ENCODE results near the gene DLG2. TPM values are rescaled to one million over a fixed set of nuclear protein-coding genes. Genes with fewer than 3 reads are reported as not detected.

Gene DLG2
- total RNA-seq, 1 donor from 2014 or later = 2.1 TPM

GRCh38 chr11:83945976-83946375, 1681.2 kb downstream of the DLG2 start:
- Mint-ChIP-seq H3K4me1 (no peaks in the 10 kb centered on the region), H3K27me3 (ENCODE audit: low read depth) (no peaks in the 10 kb centered on the region), H3K4me3 (no peak overlapping the region), H3K36me3 (ENCODE audit: low read depth) (no peaks in the 10 kb centered on the region), H3K9me3 (no peaks in the 10 kb centered on the region), H3K27ac (ENCODE audit: unreplicated experiment) (no peak overlapping the region)
- no peak for DNase-seq (ENCODE audit: low read depth, low spot score)
- no peak for TF ChIP-seq CTCF (conservative IDR thresholded peaks at IDR 0.05)

- H3K9me3 Mint-ChIP-seq = no peaks in the 10 kb centered on the region
- H3K27ac Mint-ChIP-seq (ENCODE audit: unreplicated experiment) = no peak overlapping the region
- H3K36me3 Mint-ChIP-seq (ENCODE audit: low read depth) = no peaks in the 10 kb centered on the region
- no peak for TF ChIP-seq CTCF (conservative IDR thresholded peaks at IDR 0.05)
- no peaks in the 10 kb centered on the region for H3K27me3 Mint-ChIP-seq (ENCODE audit: low read depth)
- H3K4me3 Mint-ChIP-seq = no peak overlapping the region
- H3K4me1 Mint-ChIP-seq = no peaks in the 10 kb centered on the region
- DNase-seq (ENCODE audit: low read depth, low spot score) = no peak
These were observed 1686.1 kb downstream of the DLG2 start for GRCh38 chr11:83941050-83941449.

- H3K27ac Mint-ChIP-seq (ENCODE audit: unreplicated experiment) = no peak overlapping the region
- no peaks in the 10 kb centered on the region for H3K36me3 Mint-ChIP-seq (ENCODE audit: low read depth)
- DNase-seq (ENCODE audit: low read depth, low spot score) = no peak
- H3K4me3 Mint-ChIP-seq = no peak overlapping the region
- no peaks in the 10 kb centered on the region for H3K4me1 Mint-ChIP-seq
- H3K9me3 Mint-ChIP-seq = no peaks in the 10 kb centered on the region
- H3K27me3 Mint-ChIP-seq (ENCODE audit: low read depth) = no peaks in the 10 kb centered on the region
- TF ChIP-seq CTCF (conservative IDR thresholded peaks at IDR 0.05) = no peak
These were observed 1689.0 kb downstream of the DLG2 start for GRCh38 chr11:83938148-83938547.

GRCh38 chr11:83933008-83933407, 1694.1 kb downstream of the DLG2 start:
- Mint-ChIP-seq H3K36me3 (ENCODE audit: low read depth) (no peaks in the 10 kb centered on the region), H3K9me3 (no peaks in the 10 kb centered on the region), H3K4me3 (no peak overlapping the region), H3K4me1 (no peaks in the 10 kb centered on the region), H3K27ac (ENCODE audit: unreplicated experiment) (no peak overlapping the region), H3K27me3 (ENCODE audit: low read depth) (no peaks in the 10 kb centered on the region)
- TF ChIP-seq CTCF (conservative IDR thresholded peaks at IDR 0.05) = no peak
- no peak for DNase-seq (ENCODE audit: low read depth, low spot score)

GRCh38 chr11:83927422-83927821, 1699.7 kb downstream of the DLG2 start:
- Mint-ChIP-seq H3K4me1 (no peaks in the 10 kb centered on the region), H3K9me3 (no peaks in the 10 kb centered on the region), H3K36me3 (ENCODE audit: low read depth) (no peaks in the 10 kb centered on the region), H3K27ac (ENCODE audit: unreplicated experiment) (no peak overlapping the region), H3K4me3 (no peak overlapping the region), H3K27me3 (ENCODE audit: low read depth) (no peaks in the 10 kb centered on the region)
- TF ChIP-seq CTCF (conservative IDR thresholded peaks at IDR 0.05) = no peak
- no peak for DNase-seq (ENCODE audit: low read depth, low spot score)
